NCI-H748 (cell line): ENCODE data around the gene HOOK2.
"Not testable (repeated sequence)": the region's sequence is repeated elsewhere in the genome, so short reads cannot be mapped to it uniquely, and the experiment has no call there.

Experiments used
- DNase-seq: peaks from one replicate; lab custom pipeline; 2025; ENCODE audit not compliant: unreplicated experiment; lab: John Stamatoyannopoulos, UW

Gene HOOK2

DNA sequence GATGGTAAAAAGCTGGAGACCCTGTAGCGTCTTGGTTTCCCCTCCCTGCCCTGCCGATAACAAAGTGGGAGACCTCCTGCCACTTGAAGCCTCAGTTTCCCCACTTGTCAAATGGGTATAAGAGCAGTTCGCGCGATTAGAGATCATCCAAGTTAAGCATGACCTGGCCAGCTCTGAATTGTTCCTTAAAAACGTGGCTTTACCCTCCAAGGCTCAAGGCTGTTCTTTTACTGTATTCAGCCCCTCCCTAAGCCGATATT, 52.0 kb downstream of the HOOK2 start:
- DNase-seq, result no peak

DNA sequence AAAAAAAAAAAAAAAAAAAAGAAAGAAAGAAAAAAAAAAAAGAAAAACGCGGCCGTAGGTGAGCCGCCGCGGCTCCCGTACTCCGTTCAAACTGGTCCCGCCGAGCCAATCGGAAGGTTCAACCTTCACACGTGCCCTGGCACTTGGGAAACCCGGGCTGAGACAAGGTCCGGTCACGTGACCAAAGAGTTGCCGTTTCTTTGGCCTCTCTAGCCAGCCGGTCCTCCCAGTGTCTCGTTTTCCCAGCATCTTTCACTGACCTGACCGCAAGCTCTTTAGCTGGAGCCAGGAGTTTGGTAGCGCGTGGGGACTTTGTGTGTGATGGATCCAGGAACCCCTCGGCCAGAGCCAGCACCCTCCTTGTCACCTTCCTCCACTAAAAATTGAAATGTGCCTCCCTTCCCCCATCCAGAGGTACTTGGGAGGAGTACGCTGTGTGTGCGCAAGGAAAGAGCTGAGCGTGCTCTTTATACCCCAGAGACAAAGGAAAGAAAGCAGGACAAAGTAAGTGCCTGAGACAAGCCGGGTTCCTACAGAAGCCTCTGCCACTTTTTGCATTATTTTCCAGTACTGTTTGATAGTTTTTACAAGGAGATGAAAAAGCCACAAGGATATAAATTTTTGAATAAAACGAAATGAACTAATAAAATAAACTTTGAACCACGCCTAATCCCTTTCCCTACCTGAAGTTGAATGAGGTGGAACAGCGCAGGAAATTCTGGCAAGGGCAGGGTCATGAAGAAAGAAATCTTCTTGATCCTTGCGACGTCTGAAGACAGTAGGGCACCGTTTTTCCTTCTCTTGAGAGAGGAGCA, 52.6 kb downstream of the HOOK2 start:
- peak; percentile 98 for DNase-seq

DNA sequence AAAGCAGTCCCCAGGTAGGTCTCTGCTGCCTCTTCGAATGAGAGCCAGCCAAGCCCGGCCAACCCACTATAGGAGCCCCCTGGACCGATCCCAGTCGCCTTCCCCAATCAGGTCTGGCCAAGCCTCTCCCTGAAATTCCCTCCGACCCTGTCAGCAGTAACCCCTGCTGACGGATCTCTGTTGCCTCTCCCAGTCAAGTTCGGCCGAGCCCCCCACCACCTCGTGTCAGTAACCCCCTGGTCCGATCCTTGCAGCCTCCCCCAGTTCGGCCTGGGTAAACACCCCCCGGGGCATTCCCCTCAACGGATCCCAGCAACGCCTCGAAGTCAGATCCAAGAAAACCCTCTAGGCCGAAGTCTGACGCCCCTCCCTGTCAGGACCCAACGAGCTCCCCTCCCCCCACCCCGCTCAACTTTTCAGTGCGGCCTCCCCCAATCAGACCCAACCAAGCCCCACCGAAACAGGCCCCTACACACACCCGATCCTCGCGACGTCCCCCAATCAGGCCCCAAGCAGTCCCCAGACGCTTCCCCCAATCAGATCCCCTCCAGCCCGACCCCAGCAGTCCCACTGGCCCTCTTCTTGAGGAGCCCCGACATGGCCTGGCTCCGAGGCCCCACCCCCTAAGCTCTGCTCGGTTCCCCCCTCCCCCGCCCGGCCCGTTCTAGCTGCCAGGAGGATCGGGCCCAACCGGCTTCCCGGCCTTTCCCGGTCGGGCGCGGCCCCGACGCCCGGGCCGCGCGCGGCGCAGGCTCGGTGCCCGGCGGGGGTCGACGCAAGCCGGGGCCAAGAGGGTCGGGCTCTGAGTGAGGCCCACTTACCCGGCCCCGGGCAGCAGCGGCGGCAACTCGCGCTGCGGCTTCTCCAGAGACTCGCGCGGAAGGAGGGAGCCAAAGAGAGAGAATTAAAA, 53.4 kb downstream of the HOOK2 start:
- DNase-seq, result peak; percentile 45

DNA sequence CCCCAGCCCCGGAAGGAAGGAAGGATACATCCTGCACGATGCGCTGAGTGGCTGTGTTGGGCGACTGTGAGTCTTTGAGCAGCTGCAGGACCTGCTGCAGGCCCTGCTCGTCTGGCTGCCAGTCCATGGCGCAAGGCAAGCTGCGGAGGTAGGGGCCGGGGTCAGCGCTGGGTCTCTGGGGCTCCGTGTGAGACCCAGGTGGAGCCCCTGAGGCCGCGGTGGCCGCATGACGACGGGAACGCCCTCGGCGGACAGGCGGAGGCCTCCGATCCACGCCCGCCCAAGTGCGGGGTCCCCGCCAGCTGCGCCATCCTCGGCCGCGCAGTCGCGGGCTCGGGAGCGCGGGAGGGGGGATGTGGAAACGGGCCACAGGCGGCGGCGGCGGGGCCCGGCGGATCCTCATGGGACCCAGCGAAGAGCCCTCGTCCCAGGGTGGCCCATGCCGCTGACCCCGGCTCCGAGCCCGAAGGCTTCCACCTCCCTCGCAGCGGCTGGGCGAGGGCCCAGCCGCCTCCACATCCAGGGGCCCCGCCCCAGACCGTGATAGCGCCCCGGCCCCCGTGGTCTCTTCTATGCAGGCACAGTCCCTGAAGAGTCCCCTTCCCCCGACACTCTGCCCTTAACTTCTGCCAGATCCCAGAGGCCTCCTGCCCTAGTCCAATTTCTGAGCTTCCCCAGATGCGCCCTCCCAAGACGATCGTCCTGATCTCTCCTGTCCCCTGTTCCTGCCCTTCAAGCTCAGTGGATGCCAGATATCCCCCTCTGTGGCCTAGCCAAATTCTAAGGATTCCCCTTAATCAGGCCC, 54.3 kb downstream of the HOOK2 start:
- no peak for DNase-seq

DNA sequence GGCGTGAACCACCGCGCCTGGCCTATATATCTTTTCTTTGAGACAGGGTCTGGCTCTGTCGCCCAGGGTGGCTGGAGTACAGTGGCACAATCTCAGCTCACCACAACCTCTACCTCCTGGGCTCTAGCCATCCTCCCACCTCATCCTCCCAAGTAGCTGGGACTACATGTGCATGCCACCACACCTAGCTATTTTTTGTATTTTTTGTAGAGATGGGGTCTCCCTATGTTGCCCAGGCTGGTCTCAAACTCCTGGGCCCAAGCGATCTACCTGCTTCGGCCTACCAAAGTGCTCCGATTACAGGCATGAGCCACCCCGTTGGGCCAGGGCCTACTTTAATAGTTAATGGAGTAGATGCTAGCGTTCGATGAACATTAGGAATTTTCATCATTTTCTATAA, 55.1 kb downstream of the HOOK2 start:
- no peak for DNase-seq

DNA sequence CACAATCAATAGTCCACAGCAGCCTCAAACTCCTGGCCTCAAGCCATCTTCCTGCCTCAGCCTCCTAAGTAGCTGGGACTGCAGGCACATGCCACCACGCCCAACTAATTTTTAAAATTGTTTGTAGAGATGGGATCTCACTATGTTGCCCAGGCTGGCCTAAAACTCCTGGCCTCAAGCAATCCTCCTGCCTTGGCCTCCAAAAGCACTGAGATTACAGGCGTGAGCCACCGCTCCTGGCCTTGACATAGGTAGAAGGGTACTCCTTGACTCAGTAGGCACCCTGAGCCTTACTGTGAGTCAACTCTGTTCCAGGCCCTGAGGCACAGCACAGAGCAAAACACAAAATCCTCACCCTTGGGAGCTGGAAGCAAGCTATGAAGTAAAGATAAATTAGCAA, 59.4 kb downstream of the HOOK2 start:
- DNase-seq, result no peak

DNA sequence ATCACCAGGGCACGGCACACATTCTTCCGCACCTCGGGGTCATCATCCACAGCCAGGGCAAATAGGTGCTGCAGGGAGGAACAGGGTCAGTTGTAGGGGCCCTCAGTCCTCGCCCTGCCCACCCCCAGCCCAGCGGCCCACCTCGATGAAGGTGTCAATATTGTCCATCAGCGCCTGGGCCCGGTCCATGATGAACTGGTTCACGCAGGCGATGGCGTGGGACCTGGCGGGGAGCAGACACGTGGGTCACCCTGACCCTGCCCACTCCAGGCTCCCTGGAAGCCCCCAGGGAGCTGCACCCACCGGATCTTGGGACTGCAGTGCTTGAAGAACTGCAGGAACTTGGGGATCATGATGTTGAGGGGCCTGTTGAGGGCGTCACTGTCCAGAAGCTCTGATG, 60.2 kb downstream of the HOOK2 start:
- no peak for DNase-seq

DNA sequence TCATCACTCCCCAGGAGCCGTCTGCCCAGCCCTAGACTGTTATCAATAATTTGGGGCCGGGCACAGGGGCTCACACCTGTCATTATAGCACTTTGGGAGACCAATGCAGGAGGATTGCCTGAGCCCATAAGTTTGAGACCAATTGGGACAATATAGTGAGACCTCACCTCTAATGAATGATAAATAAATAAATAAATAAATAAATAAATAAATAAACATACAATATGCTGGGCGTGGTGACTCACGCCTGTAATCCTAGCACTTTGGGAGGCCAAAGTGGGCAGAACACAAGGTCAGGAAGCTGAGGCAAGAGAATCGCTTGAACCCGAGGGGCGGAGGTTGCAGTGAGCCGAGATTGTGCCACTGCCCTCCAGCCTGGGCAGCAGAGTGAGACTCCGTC, 62.0 kb downstream of the HOOK2 start:
- DNase-seq, result not testable (repeated sequence)
